Diencephalon (tissue), 1 donor: ENCODE data around the gene CYB5R3. TPM values are rescaled to one million over a fixed set of nuclear protein-coding genes. Genes with fewer than 3 reads are reported as not detected.

ENCODE experiments used
- small RNA-seq: library from RNA; depleted of rRNA; stranded (forward); fragments of <200 nt; gene quantifications from one replicate; pipeline ENCODE3, GENCODE V24; 2014
- total RNA-seq: library from RNA; depleted of rRNA; stranded (reverse); fragments of >200 nt; gene quantifications from one replicate; pipeline ENCODE4 v1.2.3, GENCODE V29; 2014

CYB5R3 gene
- 21.2 TPM for total RNA-seq

DNA sequence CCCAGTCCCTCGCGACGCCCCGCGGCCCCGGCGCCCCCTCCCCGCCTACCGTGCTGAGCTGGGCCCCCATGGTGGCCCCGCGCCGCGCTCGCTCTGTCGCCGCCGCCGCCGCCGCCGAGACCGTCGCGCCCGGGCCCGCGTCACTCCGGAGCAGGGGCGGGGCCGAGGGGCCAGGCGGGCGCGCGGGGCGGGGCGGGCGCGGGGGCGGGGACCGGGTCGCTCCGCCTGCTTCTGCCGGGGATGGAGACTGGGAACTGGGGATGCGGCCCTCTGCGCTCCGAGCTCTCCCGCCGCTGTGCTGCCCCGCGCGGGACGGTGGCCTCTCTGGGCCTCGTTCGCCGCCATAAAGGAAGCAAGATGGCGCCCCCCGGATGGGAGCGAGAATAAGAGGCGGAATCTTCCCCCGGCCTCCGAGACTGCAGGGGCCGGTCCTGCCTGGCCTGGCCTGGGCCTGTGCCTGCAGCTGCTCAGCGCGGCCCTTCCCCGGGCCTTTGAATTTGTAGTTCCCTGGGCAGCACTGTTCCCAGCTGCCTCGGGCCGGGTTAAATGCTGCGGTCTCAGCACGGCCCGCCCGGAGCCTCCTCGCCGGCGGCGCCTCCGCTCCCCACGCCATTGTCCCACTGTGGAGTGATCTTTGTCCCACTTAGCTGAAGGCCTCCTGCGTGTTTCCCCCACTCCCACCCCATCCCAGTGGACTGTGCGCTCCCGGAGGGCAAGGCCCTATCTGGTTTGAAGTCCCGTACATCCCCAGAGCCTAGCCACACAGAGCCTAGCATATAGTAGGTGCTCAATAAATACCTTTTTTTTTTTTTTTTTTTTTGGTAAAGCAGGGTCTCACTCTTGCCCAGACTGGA, at the start of gene CYB5R3:
Gene CYB5R3 (minus strand): TSS at position 147 of the 854 bp plus-strand sequence. CDS start 77 bp downstream, at position 70.

DNA sequence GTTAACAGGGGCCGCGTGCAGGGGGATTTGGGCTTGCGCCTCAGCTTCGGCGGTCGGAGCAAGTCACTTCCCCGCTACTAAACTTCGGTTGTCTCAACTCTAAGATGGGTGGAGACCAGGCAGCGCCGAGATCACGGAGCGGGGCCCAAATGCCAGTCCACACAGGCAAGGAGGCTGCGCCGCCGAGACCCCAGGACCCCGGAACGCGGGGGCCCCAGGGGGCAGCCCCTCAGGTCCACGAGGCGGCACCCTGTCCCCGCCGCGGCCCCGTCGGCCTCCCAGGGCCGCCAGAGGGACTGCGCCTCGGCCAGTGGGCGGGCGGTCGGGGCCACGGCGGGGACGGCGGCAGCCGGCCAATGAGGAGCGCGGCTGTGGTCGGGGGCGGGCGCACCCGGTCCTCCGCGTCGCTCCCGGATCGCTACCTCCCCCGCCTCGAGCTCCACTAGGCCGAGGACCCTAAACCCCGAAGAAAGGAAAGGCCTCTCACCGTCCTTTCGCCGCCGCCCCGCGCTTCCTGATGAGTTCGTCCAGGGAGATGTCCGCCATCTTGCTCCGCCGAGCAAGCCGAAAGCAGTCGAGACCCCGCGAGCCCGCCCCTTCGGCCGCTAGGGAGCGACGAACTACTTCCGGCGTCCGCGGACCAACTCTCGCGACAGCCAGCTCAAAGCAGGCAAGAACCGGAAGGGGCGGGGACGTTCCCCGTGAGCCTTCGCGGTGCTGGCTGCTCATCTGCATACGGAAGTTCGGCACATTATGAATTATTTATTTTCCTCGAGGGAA, 34.7 kb downstream of the CYB5R3 start, which contains the start of gene POLDIP3:
Gene POLDIP3 (minus strand): TSS at position 572 of the 780 bp plus-strand sequence. CDS start 26 bp downstream, at position 546.

Small RNAs within 50 kb of the gene (small RNA-seq; reads per million reads assigned to genes)
- not detected for gene RNU6-513P

Other genes starting within 250 kb of the CYB5R3 start
- 1.6 TPM for gene NFAM1, start 217.0 kb downstream of the CYB5R3 start, total RNA-seq
- gene RRP7A, start 129.6 kb downstream of the CYB5R3 start, total RNA-seq: 20.8 TPM
- gene SERHL2, start 95.4 kb downstream of the CYB5R3 start, total RNA-seq: 4.4 TPM
- gene POLDIP3, start 34.5 kb downstream of the CYB5R3 start, total RNA-seq: 36.4 TPM
- 1.6 TPM for gene ATP5MGL, start 8.8 kb downstream of the CYB5R3 start, total RNA-seq
- gene A4GALT, start 71.5 kb upstream of the CYB5R3 start, total RNA-seq: 0.92 TPM
- 46.6 TPM for gene ARFGAP3, start 207.9 kb upstream of the CYB5R3 start, total RNA-seq